OCI-LY3 (cell line): ENCODE data around the gene TSC22D1.
A peak's percentile ranks its signal among the peaks of the same experiment; 100 is the strongest.

ENCODE experiments used
- H2AFZ ChIP-seq: fragments of 200-600, 300-600 bp; shearing (Covaris generic); 2 replicates; pipeline ENCODE4 v1.6.0; 2014; ENCODE audit warnings: antibody characterized with exemption, low read depth, low read length
- H3K27ac ChIP-seq: fragments of 200-600, 300-600 bp; sonication (generic); 2 replicates; pipeline ENCODE4 v1.5.1; 2014; ENCODE audit warnings: mild to moderate bottlenecking, low read length, moderate library complexity, mixed read lengths
- H3K27me3 ChIP-seq: fragments of 200-600, 300-600 bp; sonication (generic); 2 replicates; pipeline ENCODE4 v1.6.1; 2014; ENCODE audit warnings: low read depth, low read length, mixed read lengths
- H3K36me3 ChIP-seq: fragments of 200-600, 300-600 bp; sonication (generic); replicated peaks from 2 replicates; pipeline ENCODE3; 2014; ENCODE audit warnings: low read depth, low read length, mixed read lengths
- H3K4me1 ChIP-seq: fragments of 300-600, 200-600 bp; sonication (generic); 2 replicates; pipeline ENCODE4 v1.6.1; 2014; ENCODE audit warnings: low read length, mixed read lengths
- H3K4me2 ChIP-seq: fragments of 200-600, 300-600 bp; sonication (generic); 2 replicates; pipeline ENCODE4 v1.6.1; 2014; ENCODE audit warnings: low read length, mixed read lengths
- H3K4me3 ChIP-seq: fragments of 300-600, 200-600 bp; sonication (generic); 2 replicates; pipeline ENCODE4 v1.5.1; 2014; ENCODE audit warnings: antibody characterized with exemption, mild to moderate bottlenecking, low read length, moderate library complexity
- H3K79me2 ChIP-seq: fragments of 300-600, 200-600 bp; shearing (Covaris generic); 2 replicates; pipeline ENCODE4 v1.6.1; 2014; ENCODE audit warnings: mild to moderate bottlenecking, low read length, mixed read lengths
- H3K9ac ChIP-seq: fragments of 300-600, 200-600 bp; shearing (Covaris generic); 2 replicates; pipeline ENCODE4 v1.6.0; 2014; ENCODE audit warnings: mild to moderate bottlenecking, low read length, moderate library complexity
- H3K9me3 ChIP-seq: fragments of 200-600, 300-600 bp; shearing (Covaris generic); 2 replicates; pipeline ENCODE4 v1.6.1; 2014; ENCODE audit warnings: low read length, mixed read lengths; ENCODE audit not compliant: insufficient read depth
- H4K20me1 ChIP-seq: fragments of 200-600, 300-600 bp; sonication (generic); 2 replicates; pipeline ENCODE4 v1.6.1; 2016; ENCODE audit warnings: low read length, mixed read lengths; ENCODE audit not compliant: insufficient read depth
- EZH2phosphoT487 ChIP-seq: fragments of 200-600 bp; shearing (Covaris generic); IDR thresholded peaks from 2 replicates; pipeline ENCODE4 v1.6.1; 2018; ENCODE audit warnings: antibody characterized with exemption, mixed run types, low read depth
- TF ChIP-seq, protein P1 (sequence below): fragments of 200-600, 300-600 bp; sonication (generic); IDR thresholded peaks from 2 replicates; pipeline ENCODE4 v1.5.1; 2014; ENCODE audit warnings: antibody characterized with exemption, low read length, low read depth

TSC22D1 gene

DNA sequence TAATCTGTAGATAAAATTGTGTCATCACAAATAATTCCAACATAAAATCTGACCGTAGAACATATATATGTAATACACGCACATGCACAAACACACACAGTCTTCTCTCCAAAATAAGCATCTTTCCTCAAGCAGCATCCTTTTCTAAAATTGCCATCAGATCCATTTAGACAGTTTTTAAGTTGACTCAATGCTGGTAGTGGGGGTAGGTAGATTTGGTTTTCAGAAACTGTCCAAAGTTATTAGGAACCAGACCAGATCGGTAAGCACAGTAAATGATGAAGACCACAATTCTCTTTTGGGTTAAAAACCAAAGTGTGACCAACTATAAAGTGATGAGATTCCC is 137.9 kb downstream of the TSC22D1 start:
- Histone ChIP-seq H3K27me3 (peaks cover 11% of the 10 kb centered on the region; the same call in 1 of the 2 replicates), H3K27ac (no peak overlapping the region), H3K4me3 (no peak overlapping the region), H3K9ac (no peak overlapping the region), H3K79me2 (no peaks in the 10 kb centered on the region), H3K36me3 (no peaks in the 10 kb centered on the region), H2AFZ (no peak overlapping the region), H3K4me2 (no peak overlapping the region), H3K9me3 (no peaks in the 10 kb centered on the region), H3K4me1 (peaks cover 18% of the 10 kb centered on the region), H4K20me1 (no peaks in the 10 kb centered on the region)
- TF ChIP-seq, protein P1, sequence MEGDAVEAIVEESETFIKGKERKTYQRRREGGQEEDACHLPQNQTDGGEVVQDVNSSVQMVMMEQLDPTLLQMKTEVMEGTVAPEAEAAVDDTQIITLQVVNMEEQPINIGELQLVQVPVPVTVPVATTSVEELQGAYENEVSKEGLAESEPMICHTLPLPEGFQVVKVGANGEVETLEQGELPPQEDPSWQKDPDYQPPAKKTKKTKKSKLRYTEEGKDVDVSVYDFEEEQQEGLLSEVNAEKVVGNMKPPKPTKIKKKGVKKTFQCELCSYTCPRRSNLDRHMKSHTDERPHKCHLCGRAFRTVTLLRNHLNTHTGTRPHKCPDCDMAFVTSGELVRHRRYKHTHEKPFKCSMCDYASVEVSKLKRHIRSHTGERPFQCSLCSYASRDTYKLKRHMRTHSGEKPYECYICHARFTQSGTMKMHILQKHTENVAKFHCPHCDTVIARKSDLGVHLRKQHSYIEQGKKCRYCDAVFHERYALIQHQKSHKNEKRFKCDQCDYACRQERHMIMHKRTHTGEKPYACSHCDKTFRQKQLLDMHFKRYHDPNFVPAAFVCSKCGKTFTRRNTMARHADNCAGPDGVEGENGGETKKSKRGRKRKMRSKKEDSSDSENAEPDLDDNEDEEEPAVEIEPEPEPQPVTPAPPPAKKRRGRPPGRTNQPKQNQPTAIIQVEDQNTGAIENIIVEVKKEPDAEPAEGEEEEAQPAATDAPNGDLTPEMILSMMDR: no peak
- TF ChIP-seq EZH2phosphoT487: no peak

DNA sequence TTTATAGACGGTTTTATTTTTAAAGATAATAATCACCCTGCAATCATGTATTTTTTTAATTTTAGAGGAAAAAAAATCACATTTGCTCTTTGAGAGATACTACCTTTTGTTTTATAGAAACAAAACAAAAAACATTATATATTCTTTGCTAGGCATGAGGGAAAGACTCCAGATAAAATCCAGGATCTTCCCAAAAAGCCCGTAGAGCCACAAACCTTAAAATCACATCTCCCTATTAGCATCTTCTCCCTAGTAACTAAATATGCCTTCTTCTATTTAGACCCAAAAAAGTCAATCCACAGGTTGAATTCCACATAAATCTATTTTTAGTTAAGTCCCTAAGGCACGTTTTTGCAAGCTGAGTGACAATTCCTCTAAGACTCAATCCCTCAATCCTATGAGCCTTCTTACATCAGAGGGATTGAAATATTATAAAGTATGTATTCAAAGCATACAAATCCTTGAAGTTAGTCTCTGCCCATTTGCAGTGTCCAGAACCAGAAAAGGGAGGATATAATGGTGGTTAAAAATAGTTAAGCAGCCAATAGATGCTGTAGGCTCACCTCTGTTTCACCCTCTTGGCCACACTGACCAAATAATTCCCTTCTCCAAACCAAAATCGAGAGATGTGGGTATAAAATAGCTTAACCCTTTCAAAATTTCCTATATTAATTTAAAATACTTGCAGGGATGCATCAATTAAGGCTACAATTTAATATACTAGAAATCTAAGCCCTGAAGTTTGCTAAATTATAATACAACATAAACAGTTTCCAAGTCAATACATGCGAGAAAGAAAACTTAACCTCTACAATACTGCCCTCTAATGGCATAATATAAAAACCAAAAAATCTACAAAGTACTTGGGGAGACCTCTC is 138.5 kb downstream of the TSC22D1 start:
- Histone ChIP-seq H3K9me3 (no peaks in the 10 kb centered on the region), H3K27me3 (peaks cover 11% of the 10 kb centered on the region; the same call in 1 of the 2 replicates), H3K9ac (peak overlapping the region; percentile 56), H3K27ac (no peak overlapping the region), H2AFZ (no peak overlapping the region), H3K4me3 (peak overlapping the region; percentile 77), H3K79me2 (no peaks in the 10 kb centered on the region), H4K20me1 (no peaks in the 10 kb centered on the region), H3K4me2 (peak overlapping the region; percentile 83), H3K36me3 (no peaks in the 10 kb centered on the region), H3K4me1 (peaks cover 18% of the 10 kb centered on the region)
- TF ChIP-seq, protein P1: peak; percentile 64
- TF ChIP-seq EZH2phosphoT487: no peak

- peaks cover 18% of the 10 kb centered on the region for H3K4me1 ChIP-seq
- H3K9me3 ChIP-seq: no peaks in the 10 kb centered on the region
- H3K27ac ChIP-seq: no peak overlapping the region
- peak overlapping the region; percentile 20; the same call in 1 of the 2 replicates for H2AFZ ChIP-seq
- H3K27me3 ChIP-seq: peaks cover 11% of the 10 kb centered on the region; the same call in 1 of the 2 replicates
- H3K4me3 ChIP-seq: peak overlapping the region; percentile 77
- H3K4me2 ChIP-seq: peak overlapping the region; percentile 83
- no peaks in the 10 kb centered on the region for H3K36me3 ChIP-seq
- H3K79me2 ChIP-seq: no peaks in the 10 kb centered on the region
- peak overlapping the region; percentile 68 for H3K9ac ChIP-seq
- TF ChIP-seq, protein P1: no peak
- no peak for TF ChIP-seq EZH2phosphoT487
- H4K20me1 ChIP-seq: no peaks in the 10 kb centered on the region
These were observed 139.4 kb downstream of the TSC22D1 start for GRCh38 chr13:44436589-44437337.
